Ishikawa (cell line): ENCODE measurements around the gene PRCD.

Experiments used
- CEBPB ChIP-seq: IDR thresholded peaks from 2 replicates; pipeline ENCODE4 v1.6.1; 2012
- CREB1 ChIP-seq: IDR thresholded peaks from 2 replicates; pipeline ENCODE4 v1.6.1; 2012; ENCODE audit warnings: low read depth
- EGR1 ChIP-seq: IDR thresholded peaks from 2 replicates; pipeline ENCODE4 v1.6.1; 2012
- EP300 ChIP-seq: IDR thresholded peaks from 2 replicates; pipeline ENCODE4 v1.6.1; 2012; ENCODE audit warnings: borderline replicate concordance
- FOXM1 ChIP-seq: IDR thresholded peaks from 2 replicates; pipeline ENCODE4 v1.6.1; 2012; ENCODE audit warnings: low read depth, borderline replicate concordance
- NFIC ChIP-seq: IDR thresholded peaks from 2 replicates; pipeline ENCODE4 v1.6.1; 2012
- RAD21 ChIP-seq: IDR thresholded peaks from 2 replicates; pipeline ENCODE4 v1.6.1; 2012; ENCODE audit warnings: low read depth
- TAF1 ChIP-seq: IDR thresholded peaks from 2 replicates; pipeline ENCODE4 v1.6.1; 2012; ENCODE audit warnings: low read depth, mild to moderate bottlenecking
- TCF12 ChIP-seq: IDR thresholded peaks from 2 replicates; pipeline ENCODE4 v1.6.1; 2012; ENCODE audit warnings: low read depth
- TEAD4 ChIP-seq: IDR thresholded peaks from 2 replicates; pipeline ENCODE4 v1.6.1; 2012
- USF1 ChIP-seq: IDR thresholded peaks from 2 replicates; pipeline ENCODE4 v1.6.1; 2012
- YY1 ChIP-seq: IDR thresholded peaks from 2 replicates; pipeline ENCODE4 v1.6.1; 2012; ENCODE audit warnings: low read depth
- ZBTB7A ChIP-seq: IDR thresholded peaks from 2 replicates; pipeline ENCODE4 v1.6.1; 2012; ENCODE audit warnings: low read depth
- TF ChIP-seq, protein P1 (sequence below): IDR thresholded peaks from 2 replicates; pipeline ENCODE4 v1.6.1; 2012
- TF ChIP-seq, protein P2 (sequence below): IDR thresholded peaks from 2 replicates; pipeline ENCODE4 v1.6.1; 2012; ENCODE audit warnings: low read depth, mild to moderate bottlenecking

Gene PRCD

DNA sequence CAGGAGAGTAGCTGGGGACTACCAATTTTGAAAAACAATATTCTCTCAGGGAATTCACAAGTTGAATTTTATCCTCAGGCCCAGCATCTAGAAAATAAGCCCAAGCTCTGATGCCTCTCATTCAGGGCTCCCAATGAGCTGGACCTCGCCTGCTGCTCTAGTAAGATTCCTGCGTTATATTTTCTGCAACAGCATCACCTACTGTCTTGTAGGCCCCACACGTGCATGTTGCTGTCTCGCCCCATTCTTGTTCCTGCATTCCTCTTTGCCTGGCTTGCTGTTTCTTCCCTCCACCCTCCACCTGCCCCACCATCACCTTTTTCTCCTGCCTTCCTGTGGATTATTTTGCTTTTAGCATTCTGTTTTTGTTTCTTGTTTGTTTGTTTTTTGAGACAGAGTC is 54.1 kb downstream of the PRCD start:
- no peak for TF ChIP-seq TAF1
- TF ChIP-seq CEBPB = no peak
- TF ChIP-seq TEAD4 = no peak
- TF ChIP-seq, protein P1, sequence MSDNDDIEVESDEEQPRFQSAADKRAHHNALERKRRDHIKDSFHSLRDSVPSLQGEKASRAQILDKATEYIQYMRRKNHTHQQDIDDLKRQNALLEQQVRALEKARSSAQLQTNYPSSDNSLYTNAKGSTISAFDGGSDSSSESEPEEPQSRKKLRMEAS = no peak
- TF ChIP-seq TCF12 = no peak
- TF ChIP-seq RAD21 = no peak; the same call in 1 of the 2 replicates
- TF ChIP-seq, protein P2, sequence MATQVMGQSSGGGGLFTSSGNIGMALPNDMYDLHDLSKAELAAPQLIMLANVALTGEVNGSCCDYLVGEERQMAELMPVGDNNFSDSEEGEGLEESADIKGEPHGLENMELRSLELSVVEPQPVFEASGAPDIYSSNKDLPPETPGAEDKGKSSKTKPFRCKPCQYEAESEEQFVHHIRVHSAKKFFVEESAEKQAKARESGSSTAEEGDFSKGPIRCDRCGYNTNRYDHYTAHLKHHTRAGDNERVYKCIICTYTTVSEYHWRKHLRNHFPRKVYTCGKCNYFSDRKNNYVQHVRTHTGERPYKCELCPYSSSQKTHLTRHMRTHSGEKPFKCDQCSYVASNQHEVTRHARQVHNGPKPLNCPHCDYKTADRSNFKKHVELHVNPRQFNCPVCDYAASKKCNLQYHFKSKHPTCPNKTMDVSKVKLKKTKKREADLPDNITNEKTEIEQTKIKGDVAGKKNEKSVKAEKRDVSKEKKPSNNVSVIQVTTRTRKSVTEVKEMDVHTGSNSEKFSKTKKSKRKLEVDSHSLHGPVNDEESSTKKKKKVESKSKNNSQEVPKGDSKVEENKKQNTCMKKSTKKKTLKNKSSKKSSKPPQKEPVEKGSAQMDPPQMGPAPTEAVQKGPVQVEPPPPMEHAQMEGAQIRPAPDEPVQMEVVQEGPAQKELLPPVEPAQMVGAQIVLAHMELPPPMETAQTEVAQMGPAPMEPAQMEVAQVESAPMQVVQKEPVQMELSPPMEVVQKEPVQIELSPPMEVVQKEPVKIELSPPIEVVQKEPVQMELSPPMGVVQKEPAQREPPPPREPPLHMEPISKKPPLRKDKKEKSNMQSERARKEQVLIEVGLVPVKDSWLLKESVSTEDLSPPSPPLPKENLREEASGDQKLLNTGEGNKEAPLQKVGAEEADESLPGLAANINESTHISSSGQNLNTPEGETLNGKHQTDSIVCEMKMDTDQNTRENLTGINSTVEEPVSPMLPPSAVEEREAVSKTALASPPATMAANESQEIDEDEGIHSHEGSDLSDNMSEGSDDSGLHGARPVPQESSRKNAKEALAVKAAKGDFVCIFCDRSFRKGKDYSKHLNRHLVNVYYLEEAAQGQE = no peak
- TF ChIP-seq EP300 = no peak
- no peak for TF ChIP-seq FOXM1
- no peak for TF ChIP-seq CREB1
- TF ChIP-seq NFIC = no peak
- TF ChIP-seq YY1 = no peak
- no peak for TF ChIP-seq USF1
- no peak for TF ChIP-seq EGR1

GRCh38 chr17:76594690-76595089 is 54.8 kb downstream of the PRCD start:
- TF ChIP-seq USF1 (no peak), YY1 (no peak), CEBPB (no peak), TAF1 (no peak), ZBTB7A (no peak), TCF12 (no peak), CREB1 (no peak), RAD21 (no peak), EP300 (no peak), TEAD4 (no peak), EGR1 (no peak)
- TF ChIP-seq, protein P2 = no peak
- TF ChIP-seq, protein P1 = no peak
